OCI-LY7 (cell line): ENCODE results near the gene METTL18. TPM values are rescaled to one million over a fixed set of nuclear protein-coding genes. Genes with fewer than 3 reads are reported as not detected.

ENCODE experiments used
- BruUV-seq: library from RNA; stranded (reverse); fragments of 400-500 nt; replicated peaks from 2 replicates; lab custom pipeline; 2021; lab: Mats Ljungman, UMichigan
- CTCF ChIA-PET: fragments of 300-600 bp; sonication (Branson Sonifier 250); formaldehyde crosslinking; loops from one replicate; lab custom pipeline; 2022; ENCODE audit warnings: antibody characterized with exemption; ENCODE audit not compliant: unreplicated experiment; lab: Charles Lee
- POLR2A ChIA-PET: fragments of 300-600 bp; sonication (Branson Sonifier 250); formaldehyde crosslinking; loops from one replicate; lab custom pipeline; 2022; ENCODE audit warnings: antibody characterized with exemption; lab: Charles Lee
- DNase-seq: peaks from one replicate; pipeline ENCODE4 v3.0.0-alpha.2; 2015; ENCODE audit warnings: low spot score
- H2AFZ ChIP-seq: fragments of 200-600 bp; sonication (generic), shearing (Covaris generic); 2 replicates; pipeline ENCODE4 v1.6.1; 2014; ENCODE audit warnings: mild to moderate bottlenecking, antibody characterized with exemption, low read length, moderate library complexity
- H3K27ac ChIP-seq: fragments of 200-600 bp; sonication (generic); 2 replicates; pipeline ENCODE4 v1.5.1; 2014; ENCODE audit warnings: mixed run types, low read depth, mild to moderate bottlenecking, moderate library complexity, low read length, inconsistent platforms; ENCODE audit not compliant: poor library complexity, severe bottlenecking
- H3K36me3 ChIP-seq: fragments of 200-600 bp; sonication (generic); 2 replicates; pipeline ENCODE4 v1.6.1; 2014; ENCODE audit warnings: mild to moderate bottlenecking, antibody characterized with exemption, low read length, moderate library complexity, mixed read lengths; ENCODE audit not compliant: insufficient read depth
- H3K4me1 ChIP-seq: fragments of 200-600 bp; sonication (generic); 2 replicates; pipeline ENCODE4 v1.5.1; 2014; ENCODE audit warnings: mild to moderate bottlenecking, low read length; ENCODE audit not compliant: insufficient read depth, poor library complexity, severe bottlenecking
- H3K4me2 ChIP-seq: fragments of 200-600 bp; sonication (generic); 2 replicates; pipeline ENCODE4 v1.6.1; 2014; ENCODE audit warnings: mild to moderate bottlenecking, low read length
- H3K4me3 ChIP-seq: fragments of 200-600 bp; sonication (generic); 2 replicates; pipeline ENCODE4 v1.5.1; 2014; ENCODE audit warnings: mild to moderate bottlenecking, low read depth, low read length; ENCODE audit not compliant: poor library complexity, severe bottlenecking
- H3K79me2 ChIP-seq: fragments of 200-600 bp; sonication (generic); 2 replicates; pipeline ENCODE4 v1.6.1; 2016; ENCODE audit warnings: low read depth, mild to moderate bottlenecking, low read length, moderate library complexity, mixed read lengths; ENCODE audit not compliant: insufficient read depth
- H3K9me2 ChIP-seq: fragments of 200-600 bp; sonication (generic); 2 replicates; pipeline ENCODE4 v1.6.1; 2016; ENCODE audit warnings: mild to moderate bottlenecking, low read length, mixed read lengths; ENCODE audit not compliant: insufficient read depth
- H3K9me3 ChIP-seq: fragments of 200-600 bp; sonication (generic); 2 replicates; pipeline ENCODE4 v1.6.1; 2014; ENCODE audit warnings: mild to moderate bottlenecking, mixed run types, low read length, mixed read lengths
- H4K20me1 ChIP-seq: fragments of 200-600 bp; sonication (generic); 2 replicates; pipeline ENCODE4 v1.6.1; 2014; ENCODE audit warnings: mild to moderate bottlenecking, antibody characterized with exemption, low read length, moderate library complexity, mixed read lengths; ENCODE audit not compliant: insufficient read depth
- EZH2phosphoT487 ChIP-seq: fragments of 200-600 bp; sonication (generic); IDR thresholded peaks from 2 replicates; pipeline ENCODE4 v1.6.1; 2018; ENCODE audit warnings: low read depth, borderline replicate concordance, mild to moderate bottlenecking, mixed run types, antibody characterized with exemption, low read length, moderate library complexity, mixed read lengths
- intact Hi-C: fragments of 100-400 bp; cut with micrococcal nuclease; formaldehyde crosslinking; loops from one replicate; pipeline ENCODE4 v1.10.0; 2022; ENCODE audit not compliant: unreplicated experiment
- total RNA-seq, 2 experiments: library from RNA; depleted of rRNA in 1 of 2; stranded (reverse); fragments of >200 nt in 1 of 2; shearing (Covaris generic) in 1 of 2; gene quantifications; 2 replicates each; pipeline ENCODE4 v1.2.3, GENCODE V29; 2014 to 2022
- TF ChIP-seq, protein P1 (sequence below): fragments of 200-600 bp; sonication (generic); conservative IDR thresholded peaks from 2 replicates; pipeline ENCODE4 v1.5.1; 2014; ENCODE audit warnings: mild to moderate bottlenecking, antibody characterized with exemption, low read length, moderate library complexity, mixed read lengths

METTL18 gene
- total RNA-seq, 2 experiments from 2014 or later, result 8.7 to 12.6 TPM

DNA sequence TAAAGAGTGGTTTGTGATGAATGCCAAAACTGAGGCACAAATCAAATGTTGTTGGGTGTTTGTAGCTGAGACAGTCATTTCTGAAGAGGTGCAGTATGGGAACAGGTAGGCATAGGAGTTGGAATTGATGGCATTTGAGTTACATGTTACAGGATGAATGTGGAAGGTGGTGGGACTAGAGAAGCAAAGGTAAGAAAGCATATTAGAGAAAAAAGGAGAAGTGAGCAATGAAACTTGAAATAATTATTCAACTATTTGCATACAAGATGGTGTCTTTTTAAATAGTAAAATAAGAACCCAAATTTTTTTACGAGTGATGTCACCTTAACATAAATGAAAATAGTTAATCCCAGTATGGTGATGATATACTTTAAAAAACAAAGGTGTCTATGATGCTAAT, 40.2 kb upstream of the METTL18 start:
- no peak for DNase-seq
- 0 out of 2 replicates have a peak, but pooled peaks cover 6% of the 10 kb centered on the region for H3K79me2 ChIP-seq
- 0 out of 2 replicates have a peak, but pooled peaks cover 11% of the 10 kb centered on the region for H3K9me3 ChIP-seq
- POLR2A ChIA-PET, result interaction anchor here (0.7 kb wide), 1 partner anchor 30 kb away, joined by 3 read pairs; no protein-coding TSS in a partner anchor
- CTCF ChIA-PET, result no interaction called here
- no peaks in the 10 kb centered on the region for H4K20me1 ChIP-seq
- H2AFZ ChIP-seq, result no peak overlapping the region
- no peaks in the 10 kb centered on the region for H3K9me2 ChIP-seq
- BruUV-seq, result no TSS peak
- no peaks in the 10 kb centered on the region for H3K4me1 ChIP-seq
- TF ChIP-seq, protein P1, sequence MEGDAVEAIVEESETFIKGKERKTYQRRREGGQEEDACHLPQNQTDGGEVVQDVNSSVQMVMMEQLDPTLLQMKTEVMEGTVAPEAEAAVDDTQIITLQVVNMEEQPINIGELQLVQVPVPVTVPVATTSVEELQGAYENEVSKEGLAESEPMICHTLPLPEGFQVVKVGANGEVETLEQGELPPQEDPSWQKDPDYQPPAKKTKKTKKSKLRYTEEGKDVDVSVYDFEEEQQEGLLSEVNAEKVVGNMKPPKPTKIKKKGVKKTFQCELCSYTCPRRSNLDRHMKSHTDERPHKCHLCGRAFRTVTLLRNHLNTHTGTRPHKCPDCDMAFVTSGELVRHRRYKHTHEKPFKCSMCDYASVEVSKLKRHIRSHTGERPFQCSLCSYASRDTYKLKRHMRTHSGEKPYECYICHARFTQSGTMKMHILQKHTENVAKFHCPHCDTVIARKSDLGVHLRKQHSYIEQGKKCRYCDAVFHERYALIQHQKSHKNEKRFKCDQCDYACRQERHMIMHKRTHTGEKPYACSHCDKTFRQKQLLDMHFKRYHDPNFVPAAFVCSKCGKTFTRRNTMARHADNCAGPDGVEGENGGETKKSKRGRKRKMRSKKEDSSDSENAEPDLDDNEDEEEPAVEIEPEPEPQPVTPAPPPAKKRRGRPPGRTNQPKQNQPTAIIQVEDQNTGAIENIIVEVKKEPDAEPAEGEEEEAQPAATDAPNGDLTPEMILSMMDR, result no peak
- no peak for TF ChIP-seq EZH2phosphoT487
- intact Hi-C loops, result no loop called here
- H3K27ac ChIP-seq, result no peak overlapping the region
- no peak overlapping the region for H3K4me2 ChIP-seq
- H3K36me3 ChIP-seq, result peaks cover 100% of the 10 kb centered on the region
- H3K4me3 ChIP-seq, result no peak overlapping the region

DNA sequence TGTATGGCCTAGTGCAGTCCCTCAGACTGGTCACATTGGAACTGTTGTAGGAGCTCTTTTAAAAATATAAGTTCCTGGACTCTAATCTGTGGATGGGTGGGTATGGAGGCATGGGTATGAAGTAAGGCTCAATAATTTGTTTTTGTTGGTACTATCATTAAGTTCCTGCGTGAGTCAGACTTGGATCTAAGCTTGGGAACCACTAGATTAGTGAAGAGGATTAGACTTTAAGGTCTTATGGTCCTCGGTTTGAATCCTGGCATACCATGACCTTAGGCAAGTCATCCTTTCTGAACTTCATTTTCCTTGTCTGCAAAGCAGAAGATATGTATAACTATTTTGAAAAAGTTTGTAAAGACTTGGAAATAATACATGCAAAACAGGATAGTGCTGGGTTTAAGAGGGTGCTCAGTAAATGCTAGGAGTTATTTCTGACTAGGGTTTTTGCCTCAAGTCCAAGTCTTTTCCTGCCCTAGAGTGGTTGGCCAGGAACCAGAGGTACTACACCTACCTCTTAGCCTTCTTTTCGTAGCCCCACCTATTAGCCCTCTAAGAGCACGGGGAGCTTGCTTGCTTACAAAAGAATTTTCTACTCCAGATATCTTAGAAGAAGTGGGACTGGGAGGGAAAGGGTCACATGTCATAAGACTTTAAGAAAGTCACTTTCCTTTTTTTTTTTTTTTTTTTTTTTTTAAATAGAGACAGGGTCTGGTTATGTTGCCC, 38.6 kb upstream of the METTL18 start:
- no TSS peak for BruUV-seq
- TF ChIP-seq, protein P1, result no peak
- no peak for TF ChIP-seq EZH2phosphoT487
- Histone ChIP-seq H3K27ac (no peak overlapping the region), H2AFZ (no peak overlapping the region), H3K4me1 (no peaks in the 10 kb centered on the region), H3K36me3 (peaks cover 100% of the 10 kb centered on the region), H3K9me3 (no peaks in the 10 kb centered on the region), H3K79me2 (no peaks in the 10 kb centered on the region), H3K4me2 (no peak overlapping the region), H3K9me2 (no peaks in the 10 kb centered on the region), H4K20me1 (no peaks in the 10 kb centered on the region), H3K4me3 (no peak overlapping the region)
- CTCF ChIA-PET, result no interaction called here
- intact Hi-C loops, result no loop called here
- no peak for DNase-seq
- POLR2A ChIA-PET, result interaction anchor here (0.7 kb wide), 4 partner anchors 86 to 1714 kb away, joined by 3 to 4 read pairs (median 4); no protein-coding TSS in a partner anchor

DNA sequence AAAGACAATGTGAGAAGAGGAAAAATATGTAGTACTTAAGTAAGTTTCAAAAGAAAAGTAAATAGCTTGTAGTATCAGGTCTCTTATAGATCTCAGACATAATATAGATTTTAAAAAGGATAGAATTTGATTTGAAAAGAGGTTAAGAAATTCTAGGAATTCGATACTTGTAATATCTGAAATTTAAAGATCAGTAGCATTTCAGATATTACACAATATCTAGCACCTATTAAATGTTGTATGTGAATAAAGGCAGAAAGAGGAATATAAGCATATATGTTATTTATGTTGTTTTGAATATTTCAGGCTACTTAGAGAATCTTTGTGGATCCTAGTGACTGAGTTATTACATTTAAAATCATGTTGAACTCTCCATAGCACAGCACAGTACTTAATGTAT, 35.0 kb upstream of the METTL18 start:
- Histone ChIP-seq H3K9me3 (no peaks in the 10 kb centered on the region), H3K27ac (no peak overlapping the region), H4K20me1 (no peaks in the 10 kb centered on the region), H3K4me2 (no peak overlapping the region), H3K36me3 (peaks cover 99% of the 10 kb centered on the region), H3K79me2 (no peaks in the 10 kb centered on the region), H3K4me3 (no peak overlapping the region), H2AFZ (no peak overlapping the region), H3K4me1 (no peaks in the 10 kb centered on the region), H3K9me2 (no peaks in the 10 kb centered on the region)
- CTCF ChIA-PET, result no interaction called here
- no TSS peak for BruUV-seq
- POLR2A ChIA-PET, result interaction anchor here (0.8 to 1.5 kb wide), 2 partner anchors 12 to 353 kb away, joined by 3 to 6 read pairs; no protein-coding TSS in a partner anchor
- DNase-seq, result no peak
- intact Hi-C loops, result no loop called here
- TF ChIP-seq, protein P1, result no peak
- no peak for TF ChIP-seq EZH2phosphoT487
